IPS DF 4.7 (cell line): ENCODE measurements around the gene NHLH1.

Source experiments
- DNase-seq: peaks from one replicate; pipeline ENCODE4 v3.0.0-alpha.2; 2013; ENCODE audit warnings: low spot score; ENCODE audit errors: extremely low read depth

NHLH1 gene

DNA sequence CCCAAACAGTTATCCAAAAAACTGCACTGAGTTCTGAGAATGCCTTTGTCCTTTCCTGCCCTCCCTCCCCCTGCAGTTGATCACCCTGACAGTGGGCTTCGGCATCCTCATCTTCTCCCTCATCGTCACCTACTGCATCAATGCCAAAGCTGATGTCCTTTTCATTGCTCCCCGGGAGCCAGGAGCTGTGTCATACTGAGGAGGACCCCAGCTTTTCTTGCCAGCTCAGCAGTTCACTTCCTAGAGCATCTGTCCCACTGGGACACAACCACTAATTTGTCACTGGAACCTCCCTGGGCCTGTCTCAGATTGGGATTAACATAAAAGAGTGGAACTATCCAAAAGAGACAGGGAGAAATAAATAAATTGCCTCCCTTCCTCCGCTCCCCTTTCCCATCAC is 8.8 kb upstream of the NHLH1 start:
- no peak for DNase-seq

DNA sequence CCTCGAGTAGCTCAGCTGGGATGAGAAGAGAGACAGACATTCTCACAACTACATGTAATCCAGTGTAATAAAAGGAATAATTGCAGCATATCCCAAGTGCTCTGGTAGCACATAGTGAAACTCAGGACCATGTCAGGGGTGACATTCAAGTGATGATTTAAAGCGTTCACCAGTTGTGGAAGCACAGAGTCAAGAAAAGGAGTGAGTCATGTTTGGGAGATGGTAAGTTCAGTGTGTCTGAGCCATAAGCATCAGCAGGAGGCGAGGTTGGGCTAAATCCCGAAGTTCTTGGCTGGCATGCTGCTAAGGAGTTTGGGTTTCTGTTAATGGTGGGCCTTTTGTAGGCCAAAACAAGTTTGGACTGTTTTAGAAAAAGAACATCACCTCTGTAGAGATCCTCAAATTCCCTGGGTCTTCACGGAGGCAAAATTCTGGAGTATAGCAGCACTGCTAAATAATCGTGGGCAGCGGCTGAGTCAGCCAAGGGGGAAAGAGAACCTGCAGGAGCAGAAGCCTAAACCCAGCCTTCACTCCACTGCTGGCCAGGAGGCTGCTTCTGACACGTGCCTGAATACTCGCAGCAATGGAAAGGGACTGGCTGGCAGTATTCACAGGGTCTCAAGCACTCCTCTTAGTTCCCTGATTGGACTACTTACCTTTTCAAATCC is 7.2 kb upstream of the NHLH1 start:
- DNase-seq = no peak

DNA sequence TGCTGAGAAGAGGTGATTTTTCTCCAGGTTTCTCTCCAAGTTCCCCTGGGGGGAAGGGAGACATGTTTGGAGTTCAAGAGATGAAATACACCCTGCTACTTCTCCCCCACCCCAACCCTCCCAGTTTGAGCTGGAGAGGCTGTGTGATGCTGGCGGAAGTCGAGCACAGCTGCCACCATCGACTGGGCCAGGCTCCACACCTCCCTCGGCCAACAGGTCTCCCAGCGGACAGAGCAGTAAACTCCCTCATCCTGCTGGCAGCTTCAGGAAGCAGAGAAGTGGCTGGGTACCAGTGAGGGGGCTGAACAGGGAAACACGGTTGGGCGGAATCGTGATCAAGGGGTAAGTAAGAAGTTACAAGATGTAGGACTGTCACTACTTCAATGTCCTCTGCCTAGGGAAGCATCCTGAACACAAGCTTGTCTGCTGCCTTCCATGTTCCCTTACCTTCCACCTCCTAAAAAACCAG is 6.6 kb upstream of the NHLH1 start:
- DNase-seq = no peak

DNA sequence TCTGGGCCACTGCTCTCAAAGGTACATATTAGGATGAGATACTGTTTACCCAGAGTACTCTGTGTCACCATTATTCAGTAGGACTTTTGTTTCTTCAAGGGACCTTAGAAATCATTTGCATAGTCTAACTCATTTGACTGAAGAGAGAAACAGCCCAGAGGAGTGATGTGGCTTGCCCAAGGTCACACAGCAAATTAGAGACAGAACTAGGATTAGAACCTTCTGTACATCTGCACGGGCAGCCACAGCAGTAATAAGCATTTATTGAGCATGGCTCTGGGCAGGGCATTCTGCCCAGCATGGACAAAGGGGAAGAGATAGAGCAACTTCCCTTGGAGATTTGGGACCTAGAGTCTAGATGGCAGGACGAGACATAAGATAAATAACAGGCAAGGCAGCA is 5.7 kb upstream of the NHLH1 start:
- no peak for DNase-seq

DNA sequence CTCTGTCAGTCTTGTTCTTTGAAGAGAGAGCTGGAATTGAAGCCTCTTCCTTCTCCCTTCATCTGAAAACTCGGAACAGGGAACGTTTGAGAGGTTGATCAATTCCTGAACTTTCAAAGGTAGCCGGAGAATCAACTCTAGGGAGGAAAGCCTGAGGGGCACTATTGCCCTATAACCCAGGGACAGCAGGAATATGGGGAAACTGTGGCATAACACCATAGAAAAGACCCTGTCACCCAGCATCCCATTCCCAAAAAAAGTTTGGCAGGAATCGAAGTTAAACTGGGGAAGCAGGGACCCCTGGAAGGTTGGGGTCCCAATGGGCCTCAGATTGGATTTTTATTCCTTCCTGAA is 5.1 kb upstream of the NHLH1 start:
- DNase-seq = no peak

GRCh38 chr1:160362168-160362957 is 4.5 kb upstream of the NHLH1 start:
- DNase-seq = no peak

DNA sequence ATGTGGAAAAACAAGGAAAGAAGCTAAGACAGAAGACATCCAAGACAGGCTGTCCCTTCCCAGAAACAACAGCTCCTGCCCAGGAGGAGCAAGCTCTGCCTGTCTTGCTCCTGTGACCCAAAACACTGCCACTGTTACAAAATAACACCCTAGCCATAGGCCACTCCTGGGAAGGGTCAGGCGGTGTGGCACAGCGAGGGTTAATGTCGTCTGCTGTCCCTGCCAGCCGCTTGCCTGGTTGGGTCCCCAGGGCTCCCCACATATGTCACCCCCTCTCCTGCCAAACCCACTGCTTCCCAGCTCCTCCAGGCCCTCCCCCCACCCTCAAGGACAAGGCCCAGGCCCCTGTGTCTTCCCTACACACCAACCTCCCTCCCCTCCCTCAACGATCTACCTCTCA is 3.9 kb upstream of the NHLH1 start:
- no peak for DNase-seq

DNA sequence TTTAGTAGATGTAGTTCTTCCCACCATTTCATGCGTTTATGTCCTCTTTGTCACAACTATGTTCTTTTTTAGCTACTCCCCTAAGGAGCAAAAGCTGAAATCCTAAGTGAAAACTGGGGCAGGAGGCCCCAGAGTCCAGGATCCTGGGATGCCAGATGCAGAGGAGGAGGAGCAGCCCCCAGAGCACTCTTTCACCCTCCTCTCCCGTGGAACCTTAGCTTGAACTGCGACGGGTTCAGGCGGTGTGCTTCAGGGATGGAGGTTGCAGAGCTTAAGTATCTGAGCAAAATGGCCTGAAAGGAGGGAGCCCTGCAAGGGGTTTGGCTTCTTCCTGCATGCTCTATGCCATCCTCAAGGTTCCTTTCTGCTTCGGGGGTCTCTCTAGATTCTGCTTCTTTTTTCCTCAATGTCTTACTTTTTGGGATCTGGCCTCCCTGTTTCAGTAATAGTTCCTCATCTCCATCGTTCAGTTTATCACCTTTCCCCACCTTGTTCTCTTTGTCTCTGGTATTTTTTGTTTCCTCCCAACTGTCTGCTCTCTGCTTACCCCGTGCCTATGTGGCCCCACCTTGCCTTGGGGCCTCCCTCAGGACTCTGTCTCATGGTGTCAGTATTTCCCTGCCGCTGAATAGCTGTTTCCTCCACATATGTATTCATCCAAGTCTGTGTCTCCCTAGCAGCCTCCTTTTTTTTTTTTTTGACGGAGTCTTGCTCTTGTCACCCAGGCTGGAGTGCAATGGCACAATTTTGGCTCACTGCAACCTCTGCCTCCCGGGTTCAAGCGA is 2.7 kb upstream of the NHLH1 start:
- no peak for DNase-seq

DNA sequence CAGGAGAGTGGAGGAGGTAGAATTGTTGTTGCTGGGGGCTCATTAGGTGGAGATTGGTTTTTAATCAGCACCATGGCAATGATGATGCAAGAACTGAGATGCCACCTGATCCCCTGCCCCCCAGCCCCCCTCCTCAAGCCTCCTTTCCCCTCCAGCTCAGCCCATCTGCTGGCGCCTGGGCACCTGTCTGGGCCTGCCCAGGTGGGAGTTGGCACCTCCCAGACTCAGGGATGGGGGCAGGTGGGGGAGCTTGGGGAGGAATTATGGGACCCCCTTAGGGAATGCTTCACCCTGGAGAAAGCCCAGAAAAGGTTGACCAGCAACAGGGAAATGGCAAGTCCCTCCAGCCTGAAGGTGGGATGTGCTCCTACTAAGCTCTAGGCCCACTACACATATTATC is 1.5 kb upstream of the NHLH1 start:
- DNase-seq = no peak

GRCh38 chr1:160367516-160367900 is 637 bp downstream of the NHLH1 start:
- no peak for DNase-seq

- DNase-seq = no peak
Observed at GRCh38 chr1:160367934-160368923, 1.4 kb downstream of the NHLH1 start.

DNA sequence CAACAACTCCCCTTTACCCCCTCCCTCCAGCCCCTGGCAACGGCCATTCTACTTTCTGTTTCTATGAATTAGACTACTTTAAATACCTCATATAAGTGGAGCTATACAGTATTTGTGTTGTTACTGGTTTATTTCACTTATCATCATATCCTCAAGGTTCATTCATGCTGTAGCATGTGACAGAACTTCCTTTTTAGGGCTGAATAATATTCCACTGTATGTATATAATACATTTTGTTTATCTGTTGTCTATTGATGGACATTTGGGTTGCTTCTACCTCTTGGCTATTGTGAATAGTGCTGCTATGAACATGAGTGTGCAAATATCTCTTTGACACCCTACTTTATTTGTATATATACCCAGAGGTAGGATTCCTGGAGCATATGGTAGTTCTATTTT is 2.2 kb downstream of the NHLH1 start:
- DNase-seq = no peak

GRCh38 chr1:160370561-160371345 is 3.9 kb downstream of the NHLH1 start:
- DNase-seq = no peak

DNA sequence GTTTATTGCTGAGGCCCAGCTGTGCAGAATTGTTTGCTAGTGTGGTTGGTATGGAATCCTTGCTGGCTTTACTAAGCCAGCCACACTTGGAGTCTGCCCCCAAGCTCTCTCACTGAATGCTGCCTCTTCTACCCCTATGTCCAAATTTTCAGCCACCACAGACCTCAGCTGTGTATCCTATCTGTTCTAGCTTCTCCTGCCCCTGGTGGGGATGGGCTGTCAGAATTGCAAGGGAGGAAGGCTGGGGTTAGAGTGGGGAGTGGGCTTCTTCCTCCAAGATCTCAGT is 4.4 kb downstream of the NHLH1 start:
- no peak for DNase-seq

- DNase-seq = no peak
Observed at GRCh38 chr1:160371756-160372155, 4.9 kb downstream of the NHLH1 start.

DNA sequence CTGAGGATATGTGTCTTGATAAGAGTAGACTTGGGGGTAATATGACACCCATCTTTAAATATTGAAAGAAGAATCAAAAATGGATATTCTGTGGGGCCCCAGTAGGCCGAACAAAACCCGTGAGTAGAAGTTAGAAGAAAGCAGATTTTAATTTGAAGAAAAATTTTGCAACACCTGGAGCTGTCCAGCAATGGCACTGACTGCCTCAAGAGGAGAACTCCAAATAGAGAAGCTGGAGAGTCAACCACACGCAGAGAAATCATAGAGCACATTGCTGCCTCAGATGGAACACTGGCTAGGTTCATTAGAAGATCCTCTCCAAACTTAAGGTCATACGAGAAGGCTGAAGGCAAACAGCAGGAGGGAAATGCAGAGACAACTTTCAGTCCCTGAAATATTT is 6.8 kb downstream of the NHLH1 start:
- no peak for DNase-seq

DNA sequence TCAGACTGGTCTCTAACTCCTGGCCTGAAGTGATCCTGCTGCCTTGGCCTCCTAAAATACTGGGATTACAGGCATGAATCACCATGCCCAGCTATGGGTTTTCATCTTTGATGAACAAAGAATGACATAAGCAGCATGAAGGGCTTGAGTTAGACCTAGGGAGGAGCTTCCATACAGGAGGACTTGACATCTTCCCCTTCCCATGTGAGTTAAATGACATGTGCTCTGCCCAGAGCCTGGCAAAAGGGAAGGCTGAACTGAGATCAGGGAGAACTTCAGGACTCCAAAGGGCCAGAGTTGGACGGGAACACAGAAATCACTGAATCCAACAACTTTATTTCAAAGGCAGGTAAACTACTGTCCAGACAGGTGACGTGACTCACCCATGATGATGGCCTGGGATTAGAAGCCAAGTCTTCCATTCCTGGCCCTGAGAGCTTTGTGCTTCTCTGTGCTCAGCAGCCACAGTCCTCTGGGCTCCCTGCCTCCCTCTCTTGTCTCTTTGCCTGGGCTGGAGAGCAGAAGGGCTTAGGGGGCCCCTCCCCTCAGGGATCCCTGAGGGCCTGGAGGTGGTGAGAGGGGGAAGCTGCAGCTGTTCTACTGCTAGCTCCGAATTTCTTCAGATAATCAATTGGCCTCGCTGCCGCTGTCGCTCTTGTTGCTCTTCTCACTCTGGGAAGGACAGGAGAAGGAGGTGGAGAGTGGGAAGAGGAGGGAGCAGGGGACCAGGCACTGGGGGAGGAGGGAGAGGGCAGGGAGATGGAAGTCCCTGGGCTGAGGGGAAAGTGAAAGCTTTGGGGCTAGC is 7.6 kb downstream of the NHLH1 start:
- DNase-seq = no peak

DNA sequence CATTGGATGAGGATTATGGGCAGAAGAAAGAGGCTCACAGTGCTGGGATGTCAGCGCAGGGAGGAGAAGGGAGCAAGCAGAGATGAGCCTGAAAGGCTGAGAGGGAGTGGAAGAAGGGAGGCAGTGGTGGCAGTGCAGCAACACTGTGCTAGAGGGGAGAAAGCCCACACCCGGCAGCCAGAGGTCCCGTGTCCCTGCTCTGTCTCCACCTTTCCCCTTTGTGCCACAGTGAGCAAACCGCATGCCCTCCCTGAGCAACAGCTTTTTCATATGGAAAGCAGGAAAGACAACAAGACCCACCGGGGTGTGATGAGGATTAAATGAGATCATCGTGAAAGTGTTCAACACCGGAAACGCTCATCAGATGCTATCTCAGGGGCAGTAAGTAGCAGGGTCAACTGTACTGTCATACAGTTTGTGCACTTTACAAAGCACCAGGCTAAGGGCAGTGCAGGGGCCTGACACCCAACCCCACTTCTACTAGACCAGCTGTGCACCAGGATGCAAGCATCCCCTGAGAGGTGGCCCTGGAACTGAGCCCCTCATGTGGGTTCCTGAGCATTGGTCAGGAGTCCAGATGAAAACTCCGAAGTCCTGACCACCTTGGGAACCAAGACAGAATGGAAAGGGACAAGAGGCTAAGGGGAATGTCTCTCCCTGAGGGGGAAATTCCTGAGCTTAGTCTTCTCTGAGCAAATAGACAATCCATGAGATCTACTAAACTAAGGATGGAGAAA is 9.1 kb downstream of the NHLH1 start:
- no peak for DNase-seq

GRCh38 chr1:160376525-160377131 is 9.8 kb downstream of the NHLH1 start:
- DNase-seq = peak; percentile 81
